DMS114 treated with DMSO at 0.1 percent for 48 hours (cell line): ENCODE results near the gene RAB4A.

ENCODE experiments used
- DNase-seq: peaks from one replicate; lab custom pipeline; 2025; ENCODE audit not compliant: unreplicated experiment; lab: John Stamatoyannopoulos, UW

RAB4A gene, protein sequence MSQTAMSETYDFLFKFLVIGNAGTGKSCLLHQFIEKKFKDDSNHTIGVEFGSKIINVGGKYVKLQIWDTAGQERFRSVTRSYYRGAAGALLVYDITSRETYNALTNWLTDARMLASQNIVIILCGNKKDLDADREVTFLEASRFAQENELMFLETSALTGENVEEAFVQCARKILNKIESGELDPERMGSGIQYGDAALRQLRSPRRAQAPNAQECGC

DNA sequence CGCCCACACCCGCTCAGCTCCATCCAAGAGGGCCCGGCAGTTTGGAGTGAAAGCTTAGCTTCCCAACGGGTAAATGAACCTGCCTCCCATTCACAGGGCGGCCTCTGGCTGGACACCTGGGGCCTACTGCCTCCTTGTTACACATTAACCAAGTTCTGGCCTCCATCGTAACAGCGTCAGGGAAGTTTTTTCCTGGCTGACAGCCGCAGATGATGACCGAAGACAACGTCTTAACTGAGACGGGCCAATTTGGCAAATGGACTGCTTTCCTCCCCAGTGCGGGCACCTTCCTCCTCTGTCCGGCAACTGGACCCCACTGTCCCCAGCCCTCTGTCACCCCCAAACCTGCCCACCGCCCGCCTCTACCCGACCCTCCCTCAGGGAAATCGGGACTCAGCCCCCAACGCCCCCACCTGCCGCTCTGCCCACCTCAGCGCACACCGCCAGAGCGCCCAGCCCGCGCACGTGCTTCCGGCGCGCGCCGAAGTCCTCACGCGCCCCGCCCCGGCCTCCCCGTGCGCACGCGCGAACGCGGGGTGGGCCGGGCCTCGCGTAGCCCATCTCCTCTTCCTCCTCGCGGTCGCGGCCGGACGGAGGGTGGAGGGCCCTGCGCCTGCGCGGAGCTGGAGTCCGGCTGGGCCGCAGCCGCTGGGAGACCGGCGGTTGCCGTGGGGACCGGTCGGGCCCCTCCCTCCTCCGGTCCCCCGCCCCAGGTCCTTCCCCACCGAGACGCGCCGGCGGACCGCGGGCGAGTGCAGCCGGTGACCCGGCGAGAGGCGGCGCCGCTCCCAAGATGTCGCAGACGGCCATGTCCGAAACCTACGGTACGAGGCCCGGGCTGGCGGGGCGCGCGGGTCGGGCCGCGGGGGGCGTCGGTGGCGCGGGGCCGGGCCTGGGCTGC, at the start of gene RAB4A:
Gene RAB4A (plus strand): TSS at position 565 of the 901 bp plus-strand sequence. CDS start 229 bp downstream, at position 794.
- DNase-seq: peak; percentile 71

DNA sequence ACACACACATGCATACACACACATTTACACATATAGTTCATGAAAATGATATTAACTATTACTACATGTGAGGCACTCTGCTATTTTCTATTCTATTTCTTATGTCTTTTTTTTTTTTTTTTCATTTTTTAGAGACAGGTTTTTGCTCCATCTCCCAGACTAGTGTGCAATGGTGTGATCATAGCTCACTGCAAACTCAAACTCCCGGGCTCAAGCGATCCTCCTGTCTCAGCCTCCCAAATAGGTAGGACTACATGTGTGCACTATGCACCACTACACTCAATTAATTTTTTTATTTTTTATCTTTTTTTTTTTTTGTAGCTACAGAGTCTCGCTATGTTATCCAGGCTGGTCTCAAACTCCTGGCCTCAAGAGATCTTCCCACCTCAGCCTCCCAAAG, 48.8 kb upstream of the RAB4A start:
- no peak for DNase-seq

DNA sequence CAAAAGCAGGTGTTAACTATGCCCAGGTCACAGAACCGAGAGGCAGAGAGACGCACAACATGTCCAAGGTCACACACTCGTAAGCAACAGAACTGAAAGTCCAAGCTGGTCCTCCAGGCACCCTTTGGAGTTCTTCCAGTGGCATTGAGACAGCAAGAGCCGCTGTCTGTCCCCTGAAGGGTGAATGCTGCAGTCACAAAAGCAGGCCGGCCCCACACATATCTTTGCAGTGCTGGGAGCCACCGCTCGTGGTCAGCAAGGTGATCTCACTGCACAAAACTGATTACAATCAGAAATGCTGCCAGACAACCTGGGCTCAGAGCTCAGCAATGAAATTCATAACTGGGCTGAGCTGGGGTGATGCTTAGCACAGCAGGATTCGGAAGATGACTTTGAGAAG, 47.4 kb upstream of the RAB4A start:
- no peak for DNase-seq

DNA sequence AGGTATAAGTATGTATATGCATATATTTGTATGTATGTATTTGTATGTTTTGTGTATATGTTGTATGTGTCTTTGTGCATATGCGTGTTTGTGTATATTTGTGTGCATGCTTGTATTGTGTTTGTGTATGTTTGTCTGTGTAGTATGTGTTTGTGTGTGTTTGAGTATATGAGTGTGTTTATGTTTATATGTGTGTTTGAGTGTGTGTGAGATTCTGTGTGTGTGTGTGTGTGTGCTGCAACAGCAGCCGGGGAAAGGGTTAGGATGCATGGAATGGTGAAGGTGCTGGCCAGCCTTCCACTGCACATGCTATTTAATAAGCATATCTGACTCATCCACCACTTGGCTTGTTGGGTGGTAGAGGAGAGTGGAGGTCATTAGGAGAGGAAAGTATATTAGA, 46.6 kb upstream of the RAB4A start:
- DNase-seq: no peak

DNA sequence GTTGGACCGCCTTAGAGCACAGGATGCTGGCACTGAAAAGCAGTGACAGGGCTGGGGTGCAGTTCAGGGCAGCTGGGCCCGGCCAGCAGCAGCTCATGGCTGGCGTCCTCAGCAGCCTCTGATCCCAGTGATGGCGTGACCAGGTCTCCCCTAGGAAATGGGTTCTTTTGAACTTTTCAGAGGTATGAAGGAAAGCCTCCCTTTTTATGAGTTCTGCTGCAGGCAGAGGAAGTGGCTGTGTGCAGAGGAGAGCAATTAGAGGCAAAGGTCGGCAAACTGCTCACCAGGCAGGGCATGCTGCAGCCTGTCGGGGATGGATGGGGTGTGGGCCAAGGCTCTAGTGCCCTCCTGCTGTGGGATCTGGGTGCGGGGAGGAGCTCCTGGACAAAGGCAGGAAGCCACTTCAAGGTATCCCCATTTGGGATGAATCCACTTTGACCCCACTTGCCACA, 45.6 kb upstream of the RAB4A start:
- DNase-seq: no peak

DNA sequence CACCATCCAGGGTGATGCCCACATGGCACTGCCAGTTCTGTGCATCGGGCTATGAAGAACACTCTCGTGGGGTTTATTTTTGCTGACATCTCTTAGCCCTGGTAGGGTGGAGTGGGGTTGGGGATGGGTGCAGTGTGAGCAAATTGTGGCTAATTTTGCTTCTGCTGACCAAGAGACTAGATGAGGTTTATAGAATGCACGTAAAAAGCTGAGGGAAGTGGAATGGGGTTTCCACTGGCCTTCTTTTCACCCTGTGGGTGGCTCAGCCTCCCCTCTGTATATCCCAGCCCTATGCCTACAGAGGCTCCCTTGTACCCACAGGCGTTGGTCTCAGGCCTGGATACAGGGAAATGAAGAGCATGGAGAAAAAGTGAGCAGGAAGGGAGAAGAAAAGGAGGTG, 44.1 kb upstream of the RAB4A start:
- no peak for DNase-seq

DNA sequence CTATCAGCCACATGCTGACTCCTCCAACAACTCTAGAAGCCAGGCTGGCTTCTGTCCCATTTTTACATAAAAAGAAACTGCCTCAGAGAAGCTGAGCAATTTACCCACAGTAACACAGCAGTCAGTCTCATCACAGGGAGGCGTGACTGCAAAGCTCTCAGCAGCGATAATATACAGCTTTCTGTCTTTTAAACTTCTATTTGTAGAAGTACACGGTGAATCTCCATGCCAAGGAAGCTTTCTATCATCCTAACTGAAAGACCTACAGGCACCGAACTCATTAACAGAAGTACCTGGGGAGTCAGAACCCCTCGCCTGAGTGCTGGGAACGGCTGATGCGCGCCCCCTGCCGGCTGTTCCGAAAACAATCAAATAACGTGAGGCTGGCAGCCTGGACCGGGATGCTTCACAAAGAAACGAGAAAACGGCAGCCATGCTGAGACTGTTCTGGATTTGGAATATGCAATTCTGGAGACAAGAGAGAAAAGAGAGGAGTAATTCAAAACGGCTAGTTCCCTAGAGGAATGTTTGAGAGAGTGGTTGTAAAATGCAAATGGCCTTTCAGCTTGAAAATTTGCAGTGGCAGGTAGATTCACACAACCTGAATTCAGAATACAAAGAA, 43.5 kb upstream of the RAB4A start:
- DNase-seq: peak; percentile 54

DNA sequence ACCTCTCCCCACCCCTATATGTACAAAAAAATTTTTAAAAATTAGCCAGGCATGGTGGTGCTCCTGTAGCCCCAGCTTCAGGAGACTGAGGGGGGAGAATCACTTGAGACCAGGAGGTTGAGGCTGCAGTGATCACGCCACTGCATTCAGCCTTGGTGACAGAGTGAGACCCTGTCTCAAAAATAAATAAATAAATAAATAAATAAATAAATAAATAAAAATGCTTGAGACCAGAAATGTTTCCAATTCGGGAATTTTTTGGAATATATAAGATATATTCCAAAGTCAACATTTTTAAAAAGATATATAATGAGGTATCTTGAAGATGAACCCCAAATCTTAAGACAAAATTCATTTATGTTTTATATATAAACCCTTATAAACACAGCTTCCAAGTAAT, 42.4 kb upstream of the RAB4A start:
- DNase-seq: no peak

DNA sequence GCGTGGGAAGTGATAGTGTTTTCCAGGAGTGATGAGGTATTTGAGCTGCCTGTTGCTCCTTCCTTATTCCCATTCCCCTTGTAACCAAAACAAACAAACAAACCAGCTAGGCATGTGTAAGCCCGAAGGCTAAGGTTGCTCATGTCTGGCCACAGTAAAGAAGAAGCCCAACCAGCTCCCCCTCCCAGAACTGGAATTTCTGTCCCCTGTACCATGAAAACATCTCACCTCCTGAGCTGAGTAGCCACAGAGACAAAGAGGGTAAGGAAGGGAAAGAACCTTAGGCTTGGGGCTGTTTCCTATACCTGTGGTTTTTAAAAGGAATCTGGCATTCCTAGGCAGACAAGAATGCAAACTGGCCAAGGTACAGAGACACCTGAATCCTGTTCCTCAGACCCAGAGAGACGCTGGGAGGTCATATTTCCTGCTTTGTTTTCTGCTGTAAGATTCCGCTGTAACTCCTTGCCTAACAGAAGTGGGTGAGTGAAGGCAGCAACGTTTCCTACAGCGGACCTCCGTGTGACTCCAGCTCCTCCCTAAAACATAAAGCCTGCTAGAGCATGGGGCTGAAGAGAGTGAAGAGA, 41.7 kb upstream of the RAB4A start:
- no peak for DNase-seq

DNA sequence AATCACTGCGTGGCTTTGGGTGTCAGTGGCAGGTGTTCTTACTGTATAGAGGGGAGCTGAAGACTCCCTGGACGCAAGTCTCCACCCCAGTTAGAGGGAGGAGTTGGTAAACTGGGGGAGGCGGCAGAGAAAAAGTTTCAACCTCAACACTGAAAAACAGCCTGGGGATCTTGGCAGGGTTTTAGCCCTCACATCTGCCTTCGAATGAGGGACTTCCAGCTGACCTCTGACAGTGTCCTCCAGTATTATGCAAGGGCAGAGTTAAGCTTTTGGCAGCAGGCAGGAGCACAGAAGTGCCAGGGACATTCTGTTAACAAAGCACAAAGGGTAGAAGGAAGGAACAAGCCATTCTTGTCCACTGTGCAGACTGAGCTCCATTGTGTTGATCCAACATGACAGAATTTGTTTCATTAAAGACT, 41.2 kb upstream of the RAB4A start:
- DNase-seq: no peak

DNA sequence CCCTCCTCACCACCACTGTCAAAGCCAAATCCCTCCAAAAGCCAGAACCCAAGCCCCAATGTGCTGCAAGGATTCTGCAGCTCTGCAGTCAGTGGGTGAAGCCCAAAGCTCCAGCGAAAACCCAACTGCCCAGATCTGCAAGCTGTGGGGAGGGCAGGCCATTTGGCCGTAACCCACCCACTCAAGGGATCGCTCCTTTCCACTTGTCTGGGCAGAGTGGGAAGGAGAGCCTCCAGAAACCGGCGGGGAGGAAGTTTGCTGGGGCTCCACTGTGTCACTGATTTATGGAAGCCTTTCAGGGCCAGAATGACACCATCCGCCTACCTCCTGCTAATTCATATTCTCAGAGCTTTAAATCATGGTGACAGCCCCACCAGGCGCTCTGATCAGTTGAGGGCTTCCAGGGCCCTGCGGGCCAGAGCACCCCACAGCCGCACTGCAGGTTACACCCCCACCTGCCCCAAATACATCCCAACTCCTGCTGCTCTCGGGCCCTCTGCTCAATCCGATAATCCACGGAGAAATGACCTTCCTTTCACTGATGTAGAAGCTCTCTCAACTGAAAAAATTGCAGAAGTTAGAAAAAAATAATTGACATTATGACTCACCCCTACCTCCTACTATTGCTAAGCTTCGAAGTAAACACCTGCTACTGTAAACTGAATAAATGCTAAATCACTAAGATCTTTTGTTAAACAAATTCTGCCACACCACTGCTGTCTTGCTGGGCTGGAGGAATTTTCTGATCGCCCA, 40.6 kb upstream of the RAB4A start:
- no peak for DNase-seq

DNA sequence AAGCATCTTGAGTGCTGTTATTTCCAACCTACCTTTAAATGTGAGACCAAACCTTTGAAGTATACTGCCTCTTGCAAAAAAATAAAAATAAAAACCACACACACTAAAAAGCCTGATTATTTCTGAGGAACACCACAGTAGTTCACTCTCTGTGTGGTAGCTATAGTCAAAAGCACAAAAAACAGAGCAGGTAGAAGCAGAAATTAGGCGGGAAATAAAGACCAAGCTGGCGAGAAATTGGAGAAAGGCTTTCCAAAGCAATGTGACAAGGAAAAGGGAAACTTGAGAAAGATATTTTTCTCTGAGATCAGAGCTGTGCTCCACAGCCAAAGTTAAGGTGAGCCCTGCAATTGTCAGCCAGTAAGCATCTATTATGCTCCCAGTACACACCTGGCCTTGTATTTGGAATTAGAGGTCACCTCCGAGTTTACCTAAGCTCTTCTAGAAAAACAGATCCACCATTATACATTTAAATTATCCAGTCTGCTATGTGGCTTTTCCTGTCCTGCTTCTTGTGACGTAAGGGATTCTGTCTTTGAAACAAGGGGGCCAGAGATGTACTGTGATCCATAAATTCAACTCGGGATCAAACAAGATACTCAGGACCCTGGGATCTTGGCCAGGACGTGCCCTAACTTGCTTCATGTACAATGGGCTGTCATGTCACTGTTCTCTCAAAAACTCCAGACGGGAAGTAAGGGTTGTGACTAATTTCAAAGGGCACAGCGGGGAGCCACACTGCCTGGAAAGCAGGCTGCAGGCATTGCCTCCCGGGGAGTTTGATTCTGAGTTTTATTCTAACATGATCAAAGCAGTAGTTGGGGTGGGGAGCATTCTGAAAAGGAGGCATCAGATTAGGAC, 39.8 kb upstream of the RAB4A start:
- DNase-seq: no peak

DNA sequence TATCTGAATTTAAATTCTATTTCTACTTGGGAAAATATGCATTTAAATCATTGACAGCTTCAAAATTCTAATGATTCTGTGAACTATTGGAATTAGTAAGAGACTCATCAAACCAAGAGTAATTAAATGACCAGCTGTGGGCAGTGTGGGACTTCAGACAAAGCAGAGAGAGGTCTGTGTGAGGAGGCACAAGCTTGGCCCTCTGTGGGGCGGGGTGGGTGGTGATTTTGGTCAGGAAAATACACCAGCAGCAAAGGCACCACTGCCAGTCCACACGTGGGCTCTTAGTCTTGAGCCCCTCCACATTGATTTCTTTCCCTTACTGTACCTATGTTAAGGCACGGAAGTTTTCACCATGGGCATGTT, 39.2 kb upstream of the RAB4A start:
- no peak for DNase-seq

DNA sequence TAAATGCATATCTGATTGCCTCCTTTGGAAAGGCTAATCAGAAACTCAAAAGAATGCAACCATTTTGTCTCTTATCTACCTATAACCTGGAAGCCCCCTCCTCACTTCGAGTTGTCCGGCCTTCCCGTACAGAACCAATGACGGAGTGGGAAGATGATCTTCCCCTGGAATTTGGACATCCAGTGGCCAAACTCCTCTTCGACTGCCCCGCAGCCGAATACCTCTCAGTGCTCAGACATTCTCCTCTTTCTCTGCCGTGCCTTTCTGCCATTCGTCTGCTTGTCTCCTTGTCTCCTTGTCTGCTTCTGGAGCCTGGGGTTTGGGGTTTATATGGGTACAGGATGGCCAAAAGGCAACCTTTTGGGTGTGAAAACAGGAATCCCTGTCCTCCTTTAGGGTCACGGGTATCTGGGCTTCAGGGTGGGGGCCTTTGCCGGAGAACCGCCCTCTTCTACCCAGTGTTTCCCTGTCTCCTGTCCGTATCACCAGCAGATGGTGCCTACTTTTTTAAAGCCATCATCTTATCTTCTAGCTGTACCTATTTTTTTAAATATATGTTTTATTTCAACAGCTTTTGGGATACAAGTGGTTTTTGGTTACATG, 35.9 kb upstream of the RAB4A start:
- DNase-seq: no peak

DNA sequence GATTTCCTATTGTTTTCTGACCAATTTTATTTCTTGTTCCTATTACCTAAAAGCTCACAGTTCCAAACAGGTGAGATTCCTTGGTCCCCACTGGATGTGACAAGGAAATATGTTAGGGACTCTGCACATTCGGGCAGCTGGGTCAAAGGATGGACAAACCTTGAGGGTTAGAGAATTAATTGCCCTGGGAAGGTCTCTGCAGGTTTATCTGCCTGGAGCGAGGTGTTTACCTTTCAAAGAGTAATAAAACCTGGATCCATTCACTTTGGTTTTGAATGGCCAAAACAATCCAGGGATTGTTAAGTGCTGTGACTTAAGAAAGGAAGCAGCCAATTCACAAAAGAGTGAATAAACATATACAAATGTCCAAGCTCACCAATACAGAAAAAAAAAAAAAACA, 33.6 kb upstream of the RAB4A start:
- DNase-seq: no peak

DNA sequence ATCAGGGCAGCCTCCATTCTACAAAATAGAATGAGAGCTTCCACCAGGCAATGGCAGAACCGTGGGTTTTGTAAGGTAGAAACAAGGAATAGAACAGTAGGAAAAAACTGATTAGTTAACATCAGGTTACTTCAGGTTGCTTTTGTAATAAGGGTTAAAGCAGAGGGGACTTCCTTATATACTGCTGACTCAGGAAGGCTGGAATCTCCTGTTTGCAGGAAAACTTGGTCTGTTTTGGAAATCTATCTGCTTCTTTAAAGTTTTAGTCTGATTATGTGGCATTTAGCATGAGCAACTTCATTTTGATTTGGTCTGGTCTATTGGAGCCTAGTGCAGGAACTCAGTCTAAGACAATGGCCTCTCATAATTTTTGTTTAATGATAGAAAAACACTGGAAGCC, 32.7 kb upstream of the RAB4A start:
- DNase-seq: no peak

DNA sequence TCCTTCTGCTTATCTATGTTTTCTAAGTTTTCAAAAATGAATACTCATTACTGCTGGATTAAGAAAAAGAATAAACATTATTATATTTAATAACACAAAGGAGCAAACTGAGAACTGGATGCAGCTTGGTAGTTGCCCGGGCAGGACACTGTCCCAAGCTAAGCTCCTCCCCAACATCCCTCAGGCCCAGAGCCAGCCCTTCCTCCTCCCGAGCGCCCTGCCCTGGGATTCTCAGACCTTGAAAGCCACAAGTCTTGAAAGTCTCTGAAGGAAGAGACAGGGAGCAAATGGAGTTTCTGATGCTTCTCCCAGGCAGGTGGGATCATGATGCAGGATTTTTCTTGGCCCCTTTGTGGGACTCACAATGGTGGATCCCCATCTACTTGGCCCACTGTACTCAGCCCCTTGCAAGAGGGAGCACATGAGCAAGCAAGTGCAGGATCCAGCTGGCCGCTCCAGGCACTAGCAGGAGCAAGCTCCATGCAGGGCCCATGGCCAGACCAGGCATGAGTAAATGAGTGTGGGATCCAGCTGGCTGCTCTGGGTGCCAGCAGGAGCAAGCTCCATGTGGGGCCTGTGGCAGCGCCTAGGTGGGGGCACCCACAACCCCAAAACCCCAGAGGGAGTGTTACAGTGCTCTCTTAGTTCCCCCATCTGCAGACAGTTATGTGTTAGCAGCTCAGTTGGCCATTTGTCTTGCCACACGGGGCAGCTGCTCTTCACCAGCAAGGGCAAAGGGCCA, 32.1 kb upstream of the RAB4A start:
- no peak for DNase-seq

DNA sequence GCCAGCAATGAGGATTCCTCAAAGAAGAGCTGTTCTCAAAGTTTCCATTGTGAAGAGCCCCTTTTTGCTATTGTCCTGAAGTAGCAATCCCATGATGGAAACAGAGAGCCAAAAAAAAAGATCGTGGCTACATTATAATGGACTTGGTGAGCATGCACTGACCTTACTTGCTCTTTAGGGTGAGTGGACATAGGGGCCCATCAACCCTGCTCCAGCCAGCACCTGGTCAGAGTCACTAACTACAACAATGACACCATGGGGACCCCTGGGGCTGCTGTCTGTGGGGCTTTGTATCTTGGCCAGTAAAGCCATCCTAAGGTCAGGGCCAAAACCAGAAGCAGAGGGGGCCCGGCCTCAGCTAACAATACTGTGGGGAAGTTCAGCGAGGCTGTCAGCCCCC, 30.4 kb upstream of the RAB4A start:
- no peak for DNase-seq

DNA sequence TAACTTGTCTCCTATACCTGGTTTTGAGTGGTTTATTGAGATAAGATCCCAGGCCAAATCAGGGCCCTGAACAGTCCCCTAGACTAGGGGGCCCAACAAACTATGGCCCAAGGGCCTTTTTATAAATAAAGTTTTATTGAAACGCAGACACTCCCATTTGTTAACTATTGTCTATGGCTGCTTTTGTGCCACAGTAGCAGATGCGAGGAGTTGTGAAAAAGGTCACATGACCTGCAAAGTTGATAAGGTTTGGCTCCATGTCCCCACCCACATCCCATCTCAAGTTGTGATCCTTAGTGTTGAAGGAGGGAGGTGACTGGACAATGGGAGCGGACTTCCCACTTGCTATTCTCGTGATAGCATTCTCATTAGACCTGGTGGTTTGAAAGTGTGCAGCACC, 29.5 kb upstream of the RAB4A start:
- no peak for DNase-seq
